ENCODE results near the gene GBP4.

The GBP4 gene

GRCh38 chr1:89191314-89191713 lies 7.4 kb downstream of the GBP4 start:
- no peaks in the 10 kb centered on the region for H3K9me3 Mint-ChIP-seq
- H3K4me1 Mint-ChIP-seq = peaks cover 5% of the 10 kb centered on the region
- H3K36me3 Mint-ChIP-seq = peaks cover 40% of the 10 kb centered on the region
- H3K4me3 Mint-ChIP-seq = no peak overlapping the region
- no peaks in the 10 kb centered on the region for H3K27me3 Mint-ChIP-seq
- ATAC-seq (ENCODE audit: low read depth) (no peak), DNase-seq (ENCODE audit: low spot score in 2 of 2) (no peak)
- no peak overlapping the region for H3K27ac Mint-ChIP-seq

- H3K36me3 Mint-ChIP-seq = peaks cover 49% of the 10 kb centered on the region
- no peaks in the 10 kb centered on the region for H3K27me3 Mint-ChIP-seq
- no peak for DNase-seq (ENCODE audit: low spot score in 2 of 2)
- no peak overlapping the region for H3K4me3 Mint-ChIP-seq
- H3K27ac Mint-ChIP-seq = no peak overlapping the region
- peaks cover 5% of the 10 kb centered on the region for H3K4me1 Mint-ChIP-seq
- no peak for ATAC-seq (ENCODE audit: low read depth)
- no peaks in the 10 kb centered on the region for H3K9me3 Mint-ChIP-seq
Measured at GRCh38 chr1:89190017-89190416, 8.7 kb downstream of the GBP4 start.

- Mint-ChIP-seq H3K36me3 (peaks cover 28% of the 10 kb centered on the region), H3K9me3 (peaks cover under 1% of the 10 kb centered on the region), H3K4me3 (no peak overlapping the region), H3K27me3 (no peaks in the 10 kb centered on the region), H3K27ac (no peak overlapping the region), H3K4me1 (peaks cover 2% of the 10 kb centered on the region)
- ATAC-seq (ENCODE audit: low read depth) = no peak
- DNase-seq (ENCODE audit: low spot score in 2 of 2) = no peak
Measured at GRCh38 chr1:89179343-89179742, 19.4 kb downstream of the GBP4 start.

- Mint-ChIP-seq H3K4me3 (no peak overlapping the region), H3K4me1 (peaks cover 2% of the 10 kb centered on the region), H3K27ac (peak overlapping the region; percentile 4), H3K9me3 (no peaks in the 10 kb centered on the region), H3K36me3 (peaks cover 7% of the 10 kb centered on the region), H3K27me3 (no peaks in the 10 kb centered on the region)
- ATAC-seq (ENCODE audit: low read depth) (no peak), DNase-seq (ENCODE audit: low spot score in 2 of 2) (no peak)
Measured at GRCh38 chr1:89176971-89177370, 21.8 kb downstream of the GBP4 start.

GRCh38 chr1:89175601-89176256 lies 23.0 kb downstream of the GBP4 start, which contains the start of gene GBP7:
GBP7 (minus strand) TSS chr1:89176003; CDS start chr1:89171935, 4,068 bp downstream.
- H3K27ac Mint-ChIP-seq = peak within 1 kb of the TSS; percentile 4
- DNase-seq (ENCODE audit: low spot score in 2 of 2) = no peak

GRCh38 chr1:89174491-89174890 lies 24.3 kb downstream of the GBP4 start:
- no peaks in the 10 kb centered on the region for H3K9me3 Mint-ChIP-seq

More at GRCh38 chr1:89175601-89176256, 23.0 kb downstream of the GBP4 start, which contains the start of gene GBP7:
- H3K27me3 Mint-ChIP-seq = no peaks in the 10 kb centered on the region
- H3K36me3 Mint-ChIP-seq = no peaks in the 10 kb centered on the region
- no peak for ATAC-seq (ENCODE audit: low read depth)
- no peak within 1 kb of the TSS for H3K4me3 Mint-ChIP-seq
- H3K9me3 Mint-ChIP-seq = no peaks in the 10 kb centered on the region
- peaks cover 8% of the 10 kb centered on the region for H3K4me1 Mint-ChIP-seq

GRCh38 chr1:89172468-89173143 lies 26.1 kb downstream of the GBP4 start:
- no peak for DNase-seq (ENCODE audit: low spot score in 2 of 2)
- H3K4me1 Mint-ChIP-seq = peaks cover 8% of the 10 kb centered on the region
- no peak for ATAC-seq (ENCODE audit: low read depth)
- H3K9me3 Mint-ChIP-seq = no peaks in the 10 kb centered on the region
- H3K27me3 Mint-ChIP-seq = no peaks in the 10 kb centered on the region
- no peak overlapping the region for H3K27ac Mint-ChIP-seq
- H3K36me3 Mint-ChIP-seq = no peaks in the 10 kb centered on the region
- H3K4me3 Mint-ChIP-seq = no peak overlapping the region

More at GRCh38 chr1:89174491-89174890, 24.3 kb downstream of the GBP4 start:
- no peak for ATAC-seq (ENCODE audit: low read depth)
- Mint-ChIP-seq H3K27me3 (no peaks in the 10 kb centered on the region), H3K4me1 (peaks cover 8% of the 10 kb centered on the region), H3K27ac (no peak overlapping the region), H3K4me3 (no peak overlapping the region), H3K36me3 (no peaks in the 10 kb centered on the region)
- DNase-seq (ENCODE audit: low spot score in 2 of 2) = no peak

GRCh38 chr1:89171067-89171438 lies 27.7 kb downstream of the GBP4 start:
- H3K27me3 Mint-ChIP-seq = no peaks in the 10 kb centered on the region
- H3K27ac Mint-ChIP-seq = no peak overlapping the region
- no peak for DNase-seq (ENCODE audit: low spot score in 2 of 2)
- H3K4me1 Mint-ChIP-seq = peaks cover 6% of the 10 kb centered on the region
- no peak overlapping the region for H3K4me3 Mint-ChIP-seq
- H3K36me3 Mint-ChIP-seq = no peaks in the 10 kb centered on the region
- no peaks in the 10 kb centered on the region for H3K9me3 Mint-ChIP-seq
- no peak for ATAC-seq (ENCODE audit: low read depth)

GRCh38 chr1:89170170-89171066 lies 28.3 kb downstream of the GBP4 start:
- ATAC-seq (ENCODE audit: low read depth) = no peak
- H3K4me1 Mint-ChIP-seq = peaks cover 6% of the 10 kb centered on the region
- H3K27ac Mint-ChIP-seq = no peak overlapping the region
- H3K9me3 Mint-ChIP-seq = no peaks in the 10 kb centered on the region
- no peaks in the 10 kb centered on the region for H3K27me3 Mint-ChIP-seq
- no peaks in the 10 kb centered on the region for H3K36me3 Mint-ChIP-seq
- no peak for DNase-seq (ENCODE audit: low spot score in 2 of 2)
- no peak overlapping the region for H3K4me3 Mint-ChIP-seq

- DNase-seq (ENCODE audit: low spot score in 2 of 2) (no peak), ATAC-seq (ENCODE audit: low read depth) (no peak)
- Mint-ChIP-seq H3K36me3 (no peaks in the 10 kb centered on the region), H3K9me3 (no peaks in the 10 kb centered on the region), H3K4me3 (no peak overlapping the region), H3K4me1 (peaks cover 6% of the 10 kb centered on the region), H3K27ac (no peak overlapping the region), H3K27me3 (no peaks in the 10 kb centered on the region)
Measured at GRCh38 chr1:89169166-89169565, 29.6 kb downstream of the GBP4 start.

- Mint-ChIP-seq H3K4me1 (peaks cover 6% of the 10 kb centered on the region), H3K9me3 (no peaks in the 10 kb centered on the region), H3K27me3 (no peaks in the 10 kb centered on the region), H3K27ac (no peak overlapping the region), H3K36me3 (no peaks in the 10 kb centered on the region), H3K4me3 (no peak overlapping the region)
- DNase-seq (ENCODE audit: low spot score in 2 of 2) = no peak
- no peak for ATAC-seq (ENCODE audit: low read depth)
Measured at GRCh38 chr1:89167590-89168230, 31.0 kb downstream of the GBP4 start.

- ATAC-seq (ENCODE audit: low read depth) = no peak
- no peak overlapping the region for H3K27ac Mint-ChIP-seq
- H3K4me1 Mint-ChIP-seq = peaks cover 6% of the 10 kb centered on the region
- H3K9me3 Mint-ChIP-seq = no peaks in the 10 kb centered on the region
- H3K36me3 Mint-ChIP-seq = no peaks in the 10 kb centered on the region
- no peak overlapping the region for H3K4me3 Mint-ChIP-seq
- H3K27me3 Mint-ChIP-seq = no peaks in the 10 kb centered on the region
- DNase-seq (ENCODE audit: low spot score in 2 of 2) = no peak
Measured at GRCh38 chr1:89166705-89167104, 32.0 kb downstream of the GBP4 start.

GRCh38 chr1:89165811-89166210 lies 32.9 kb downstream of the GBP4 start:
- H3K4me1 Mint-ChIP-seq = peaks cover under 1% of the 10 kb centered on the region

GRCh38 chr1:89151047-89151446 lies 47.7 kb downstream of the GBP4 start:
- H3K9me3 Mint-ChIP-seq = peaks cover 2% of the 10 kb centered on the region
- no peak for DNase-seq (ENCODE audit: low spot score in 2 of 2)
- no peaks in the 10 kb centered on the region for H3K36me3 Mint-ChIP-seq
- no peak overlapping the region for H3K27ac Mint-ChIP-seq
- H3K4me3 Mint-ChIP-seq = no peak overlapping the region
- H3K27me3 Mint-ChIP-seq = peaks cover 11% of the 10 kb centered on the region
- peaks cover 3% of the 10 kb centered on the region for H3K4me1 Mint-ChIP-seq
- no peak for ATAC-seq (ENCODE audit: low read depth)

More at GRCh38 chr1:89165811-89166210, 32.9 kb downstream of the GBP4 start:
- Mint-ChIP-seq H3K4me3 (no peak overlapping the region), H3K27me3 (no peaks in the 10 kb centered on the region), H3K27ac (no peak overlapping the region), H3K9me3 (peaks cover 2% of the 10 kb centered on the region), H3K36me3 (no peaks in the 10 kb centered on the region)
- ATAC-seq (ENCODE audit: low read depth) = no peak
- DNase-seq (ENCODE audit: low spot score in 2 of 2) = no peak
